ENCODE data around the gene TRIO.

- TF ChIP-seq CTCF (IDR thresholded peaks at IDR 0.05; ENCODE audit: poor library complexity) (no peak), EZH2phosphoT487 (IDR thresholded peaks at IDR 0.05; ENCODE audit: low read depth, severe bottlenecking, unreplicated experiment) (no peak), EZH2 (IDR thresholded peaks at IDR 0.05; ENCODE audit: borderline replicate concordance) (no peak)
Measured at GRCh38 chr5:14143841-14144585, 871 bp downstream of the TRIO start.
